HepG2 (cell line): ENCODE data around the gene FRMD8.

Experiments
- CTCF ChIP-seq: sonication (generic); formaldehyde crosslinking; IDR thresholded peaks from 2 replicates; pipeline ENCODE4 v1.5.0; 2020; ENCODE audit warnings: mild to moderate bottlenecking, missing genetic modification reagents, moderate library complexity
- HNRNPK ChIP-seq: fragments of 200-400 bp; formaldehyde crosslinking; IDR thresholded peaks from 2 replicates; pipeline ENCODE4 v1.6.1; 2018; ENCODE audit warnings: low read length, low read depth, moderate library complexity, mild to moderate bottlenecking; ENCODE audit not compliant: poor library complexity, severe bottlenecking
- ZMYM3 ChIP-seq: sonication (generic); formaldehyde crosslinking; IDR thresholded peaks from 2 replicates; pipeline ENCODE4 v1.5.1; 2020; ENCODE audit warnings: mild to moderate bottlenecking, missing genetic modification reagents

DNA sequence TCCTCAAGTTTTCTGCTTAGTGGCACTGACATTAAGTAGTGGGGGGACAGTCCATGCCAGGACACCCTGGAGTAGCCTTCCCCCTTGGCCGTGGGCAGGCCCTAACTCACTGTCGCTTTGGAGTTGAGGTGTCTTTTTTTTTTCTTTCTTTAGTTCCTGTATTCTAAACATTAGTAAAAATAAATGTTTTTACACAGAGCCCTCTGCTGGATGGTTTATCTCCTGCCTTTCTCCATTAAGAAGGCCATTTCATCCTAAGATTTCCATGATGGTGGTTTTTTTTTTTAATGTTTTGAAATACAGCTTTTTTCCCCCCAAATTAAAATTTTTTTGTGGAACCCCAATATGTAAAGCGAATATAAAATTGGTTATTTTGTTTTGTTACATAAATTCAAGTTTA lies 33.7 kb upstream of the FRMD8 start:
- TF ChIP-seq ZMYM3 (no peak), HNRNPK (no peak), CTCF (no peak)
